ENCODE results near the gene SP140. TPM values are rescaled to one million over a fixed set of nuclear protein-coding genes. Genes with fewer than 3 reads are reported as not detected.
A peak's percentile ranks its signal among the peaks of the same experiment; 100 is the strongest.
"Not testable (repeated sequence)": the region's sequence is repeated elsewhere in the genome, so short reads cannot be mapped to it uniquely, and the experiment has no call there.

The SP140 gene
- total RNA-seq, 2 experiments from 2014 or later, result 53.3 to 58.8 TPM

- ChIA-PET POLR2A (interaction anchor here (0.7 kb wide), 1 partner anchor 16 kb away, joined by 3 read pairs; no protein-coding TSS in a partner anchor), CTCF (interaction anchor here (1.4 kb wide), 1 partner anchor 15 kb away, joined by 3 read pairs; no protein-coding TSS in a partner anchor)
- H3K27me3 Mint-ChIP-seq, H3K4me3 Mint-ChIP-seq, DNase-seq, H3K27ac Mint-ChIP-seq: not testable (repeated sequence)
- Mint-ChIP-seq H3K36me3 (ENCODE audit: low read depth) (peaks cover 67% of the 10 kb centered on the region), H3K9me3 (peaks cover 43% of the 10 kb centered on the region), H3K4me1 (peaks cover 49% of the 10 kb centered on the region)
Observed at GRCh38 chr2:230343041-230343624, 117.6 kb downstream of the SP140 start.

- Mint-ChIP-seq H3K4me3 (no peak overlapping the region), H3K4me1 (peaks cover 55% of the 10 kb centered on the region), H3K27ac (peak overlapping the region; percentile 31), H3K36me3 (ENCODE audit: low read depth) (peaks cover 73% of the 10 kb centered on the region), H3K9me3 (peaks cover 43% of the 10 kb centered on the region), H3K27me3 (no peaks in the 10 kb centered on the region)
- CTCF ChIA-PET, result no interaction called here
- POLR2A ChIA-PET, result no interaction called here
- no peak for DNase-seq
Observed at GRCh38 chr2:230343747-230344146, 118.2 kb downstream of the SP140 start.

- H3K36me3 Mint-ChIP-seq (ENCODE audit: low read depth), result peaks cover 88% of the 10 kb centered on the region
- CTCF ChIA-PET, result interaction anchor here (1.0 to 1.4 kb wide), 3 partner anchors 10 to 20 kb away, joined by 3 to 7 read pairs (median 5); partner anchors contain the start of gene SP140L
- POLR2A ChIA-PET, result no interaction called here
Observed at GRCh38 chr2:230346465-230346864, 120.9 kb downstream of the SP140 start.

GRCh38 chr2:230346921-230347533 is 121.5 kb downstream of the SP140 start:
- H3K9me3 Mint-ChIP-seq, result peaks cover 46% of the 10 kb centered on the region
- H3K36me3 Mint-ChIP-seq (ENCODE audit: low read depth), result peaks cover 89% of the 10 kb centered on the region
- ChIA-PET POLR2A (no interaction called here), CTCF (interaction anchor here (0.5 to 1.4 kb wide), 5 partner anchors 10 to 332 kb away, joined by 3 to 7 read pairs (median 4); partner anchors contain the start of gene SP140L)
- H3K27ac Mint-ChIP-seq, result peak overlapping the region; percentile 92
- H3K4me1 Mint-ChIP-seq, result peaks cover 69% of the 10 kb centered on the region
- no peak overlapping the region for H3K4me3 Mint-ChIP-seq
- no peak for DNase-seq
- no peaks in the 10 kb centered on the region for H3K27me3 Mint-ChIP-seq

More at GRCh38 chr2:230346465-230346864, 120.9 kb downstream of the SP140 start:
- H3K9me3 Mint-ChIP-seq, result peaks cover 46% of the 10 kb centered on the region
- no peak overlapping the region for H3K4me3 Mint-ChIP-seq
- no peaks in the 10 kb centered on the region for H3K27me3 Mint-ChIP-seq
- no peak overlapping the region for H3K27ac Mint-ChIP-seq
- peaks cover 69% of the 10 kb centered on the region for H3K4me1 Mint-ChIP-seq
- no peak for DNase-seq

- POLR2A ChIA-PET, result interaction anchor here (0.7 kb wide), 1 partner anchor 104 kb away, joined by 3 read pairs; no protein-coding TSS in a partner anchor
- H3K27ac Mint-ChIP-seq, result peak overlapping the region; percentile 92
- H3K27me3 Mint-ChIP-seq, result no peaks in the 10 kb centered on the region
- CTCF ChIA-PET, result interaction anchor here (0.5 to 1.4 kb wide), 4 partner anchors 10 to 332 kb away, joined by 3 to 7 read pairs (median 4); partner anchors contain the start of gene SP140L
- peaks cover 63% of the 10 kb centered on the region for H3K4me1 Mint-ChIP-seq
- H3K4me3 Mint-ChIP-seq, result peak overlapping the region; percentile 20
- peak; percentile 53 for DNase-seq
- peaks cover 44% of the 10 kb centered on the region for H3K9me3 Mint-ChIP-seq
- peaks cover 86% of the 10 kb centered on the region for H3K36me3 Mint-ChIP-seq (ENCODE audit: low read depth)
Observed at GRCh38 chr2:230347659-230348305, 122.2 kb downstream of the SP140 start.

- POLR2A ChIA-PET, result interaction anchor here (0.7 kb wide), 1 partner anchor 123 kb away, joined by 3 read pairs; no protein-coding TSS in a partner anchor
- peak overlapping the region; percentile 92 for H3K27ac Mint-ChIP-seq
- H3K9me3 Mint-ChIP-seq, result peaks cover 38% of the 10 kb centered on the region
- no peak for DNase-seq
- H3K4me3 Mint-ChIP-seq, result peak overlapping the region; percentile 20
- no peaks in the 10 kb centered on the region for H3K27me3 Mint-ChIP-seq
- peaks cover 56% of the 10 kb centered on the region for H3K4me1 Mint-ChIP-seq
- peaks cover 81% of the 10 kb centered on the region for H3K36me3 Mint-ChIP-seq (ENCODE audit: low read depth)
- CTCF ChIA-PET, result no interaction called here
Observed at GRCh38 chr2:230348787-230349186, 123.3 kb downstream of the SP140 start.

- Mint-ChIP-seq H3K4me1 (peaks cover 11% of the 10 kb centered on the region), H3K36me3 (ENCODE audit: low read depth) (peaks cover 71% of the 10 kb centered on the region), H3K4me3 (no peak overlapping the region), H3K27me3 (no peaks in the 10 kb centered on the region), H3K27ac (no peak overlapping the region), H3K9me3 (peaks cover 17% of the 10 kb centered on the region)
- CTCF ChIA-PET, result interaction anchor here (0.5 kb wide), 1 partner anchor 196 kb away, joined by 3 read pairs; no protein-coding TSS in a partner anchor
- POLR2A ChIA-PET, result no interaction called here
- no peak for DNase-seq
Observed at GRCh38 chr2:230356084-230356483, 130.5 kb downstream of the SP140 start.

GRCh38 chr2:230358305-230358704 is 132.8 kb downstream of the SP140 start:
- Mint-ChIP-seq H3K4me1 (peaks cover 30% of the 10 kb centered on the region), H3K27ac (no peak overlapping the region), H3K27me3 (no peaks in the 10 kb centered on the region), H3K4me3 (no peak overlapping the region), H3K36me3 (ENCODE audit: low read depth) (peaks cover 79% of the 10 kb centered on the region), H3K9me3 (peaks cover 22% of the 10 kb centered on the region)
- ChIA-PET CTCF (no interaction called here), POLR2A (no interaction called here)
- no peak for DNase-seq

- peaks cover 29% of the 10 kb centered on the region for H3K4me1 Mint-ChIP-seq
- ChIA-PET POLR2A (no interaction called here), CTCF (interaction anchor here (1.0 kb wide), 1 partner anchor 10 kb away, joined by 3 read pairs; no protein-coding TSS in a partner anchor)
- H3K27me3 Mint-ChIP-seq, result no peaks in the 10 kb centered on the region
- H3K36me3 Mint-ChIP-seq (ENCODE audit: low read depth), result peaks cover 85% of the 10 kb centered on the region
- DNase-seq, result no peak
- H3K9me3 Mint-ChIP-seq, result peaks cover 29% of the 10 kb centered on the region
- H3K27ac Mint-ChIP-seq, result no peak overlapping the region
- H3K4me3 Mint-ChIP-seq, result no peak overlapping the region
Observed at GRCh38 chr2:230360028-230360427, 134.5 kb downstream of the SP140 start.

- peaks cover 29% of the 10 kb centered on the region for H3K4me1 Mint-ChIP-seq
- peaks cover 26% of the 10 kb centered on the region for H3K9me3 Mint-ChIP-seq
- ChIA-PET CTCF (interaction anchor here (1.3 kb wide), 2 partner anchors 27 to 34 kb away, joined by 3 to 4 read pairs; no protein-coding TSS in a partner anchor), POLR2A (no interaction called here)
- peaks cover 90% of the 10 kb centered on the region for H3K36me3 Mint-ChIP-seq (ENCODE audit: low read depth)
- no peaks in the 10 kb centered on the region for H3K27me3 Mint-ChIP-seq
- H3K4me3 Mint-ChIP-seq, result no peak overlapping the region
- peak overlapping the region; percentile 82 for H3K27ac Mint-ChIP-seq
- no peak for DNase-seq
Observed at GRCh38 chr2:230362030-230362691, 136.6 kb downstream of the SP140 start.

All from activated CD4-positive, alpha-beta T cell treated with anti-CD3 and anti-CD28 coated beads, Interleukin-2, amount 10 ng/mL, durations not matched to agents 7 days and 5 days (primary cell).